ENCODE data around the gene AMD1. TPM values are rescaled to one million over a fixed set of nuclear protein-coding genes. Genes with fewer than 3 reads are reported as not detected.
"Not testable (repeated sequence)": the region's sequence is repeated elsewhere in the genome, so short reads cannot be mapped to it uniquely, and the experiment has no call there.

The AMD1 gene
- 10 to 100 TPM; 75.5 to 77.7 TPM for total RNA-seq

DNA sequence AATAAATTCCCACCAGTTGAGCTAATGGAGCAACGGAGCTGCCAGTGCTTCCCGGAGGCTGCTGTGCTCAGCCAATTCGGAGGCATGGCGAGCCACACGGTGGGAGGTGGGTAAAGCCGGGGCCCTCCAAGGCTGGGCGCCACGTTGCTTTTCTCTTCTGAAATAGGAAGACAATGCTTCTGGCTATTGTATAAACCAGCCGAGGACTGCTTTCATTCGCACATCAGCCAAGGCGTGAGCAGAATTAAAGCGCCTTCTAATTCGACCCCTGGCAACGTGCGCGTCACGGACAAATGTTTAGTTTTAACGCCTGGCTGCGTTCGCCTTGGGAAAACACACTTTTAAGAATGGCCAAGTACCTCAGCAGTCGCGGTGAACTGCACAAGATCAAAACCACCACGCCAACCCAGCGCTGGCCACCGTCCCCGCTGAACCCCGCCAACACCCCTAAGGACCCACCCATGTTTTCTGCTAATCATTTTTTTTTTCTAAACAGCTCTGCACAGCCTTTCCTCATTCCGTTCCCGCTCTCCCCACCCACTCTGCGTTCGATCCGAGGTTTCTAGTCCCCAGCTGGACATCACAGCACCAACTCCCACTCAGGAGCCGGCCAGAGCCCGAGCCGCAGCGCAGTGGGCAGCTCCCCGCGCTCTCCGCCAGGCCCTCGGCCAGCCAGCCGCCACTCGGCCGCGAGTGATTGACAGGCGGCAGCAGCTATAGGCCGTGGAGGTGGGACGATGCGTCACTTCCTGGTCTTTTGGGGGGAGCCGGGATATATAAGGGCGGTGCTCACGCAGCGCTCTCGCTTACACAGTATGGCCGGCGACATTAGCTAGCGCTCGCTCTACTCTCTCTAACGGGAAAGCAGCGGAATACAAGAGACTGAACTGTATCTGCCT lies at the start of gene AMD1:
Gene AMD1, plus strand, starts transcription at position 805 of the 899 bp plus-strand sequence. CDS start 321 bp downstream, outside the sequence.
- ATAC-seq: peak; percentile 74
- H3K27ac Mint-ChIP-seq: peak within 1 kb of the TSS; percentile 98
- peak; percentile 97 for DNase-seq
- POLR2A ChIA-PET: interaction anchor here (0.6 to 8.1 kb wide), 43 partner anchors 9 to 1492 kb away, joined by 3 to 441 read pairs (median 5); partner anchors contain the start of genes CD164, CDK19, GTF3C6 and RPF2
- H3K9me3 Mint-ChIP-seq (ENCODE audit: insufficient read depth): no peaks in the 10 kb centered on the region
- CTCF ChIA-PET: interaction anchor here (0.6 to 3.2 kb wide), 12 partner anchors 8 to 192 kb away, joined by 3 to 25 read pairs (median 3); partner anchors contain the start of genes CDK19 and GTF3C6
- H3K36me3 Mint-ChIP-seq (ENCODE audit: low read depth): peaks cover 15% of the 10 kb centered on the region
- no peaks in the 10 kb centered on the region for H3K27me3 Mint-ChIP-seq (ENCODE audit: low read depth)
- H3K4me1 Mint-ChIP-seq (ENCODE audit: low read depth): peaks cover 25% of the 10 kb centered on the region
- H3K4me3 Mint-ChIP-seq: peak within 1 kb of the TSS; percentile 95

DNA sequence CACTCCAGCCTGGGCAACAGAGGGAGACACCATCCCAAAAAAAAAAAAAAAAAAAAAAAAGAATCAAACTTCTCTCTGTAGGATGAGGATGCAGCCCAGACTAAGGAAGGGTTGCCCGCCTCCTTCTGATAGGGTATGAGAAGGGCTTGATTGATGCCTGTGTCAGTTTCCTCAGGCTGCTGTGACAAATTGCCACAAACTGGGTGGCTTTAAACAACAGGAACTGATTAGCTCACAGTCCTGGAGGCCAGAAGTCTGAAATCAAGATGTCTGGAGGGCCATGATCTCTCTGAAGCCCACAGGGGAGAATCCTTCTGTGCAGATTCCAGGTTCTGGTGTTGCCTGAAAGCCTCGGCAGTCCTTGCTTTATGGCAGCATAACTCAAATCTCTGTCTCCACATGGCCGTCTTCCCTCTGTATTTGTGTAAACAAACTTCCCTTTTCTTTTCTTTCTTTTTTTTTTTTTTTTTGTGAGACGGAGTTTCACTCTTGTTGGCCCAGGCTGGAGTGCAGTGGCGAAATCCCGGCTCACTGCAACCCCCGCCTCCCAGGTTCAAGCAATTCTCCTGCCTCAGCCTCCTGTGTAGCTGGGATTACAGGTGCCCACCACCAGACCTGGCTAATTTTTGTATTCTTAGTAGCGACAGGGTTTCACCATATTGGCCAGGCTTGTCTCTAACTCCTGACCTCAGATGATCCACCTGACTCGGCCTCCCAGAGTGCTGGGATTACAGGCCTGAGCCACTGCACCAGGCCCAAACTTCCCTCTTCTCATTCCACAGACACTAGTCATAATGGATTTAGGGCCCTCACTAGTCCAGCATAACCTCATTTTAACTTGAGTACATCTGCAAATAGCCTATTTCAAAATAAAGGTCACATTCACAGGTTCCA lies 48.1 kb upstream of the AMD1 start:
- H3K4me1 Mint-ChIP-seq (ENCODE audit: low read depth): peaks cover 6% of the 10 kb centered on the region
- POLR2A ChIA-PET: interaction anchor here (0.6 to 2.6 kb wide), 3 partner anchors 11 to 48 kb away, joined by 3 to 9 read pairs (median 7); partner anchors contain the start of genes AMD1 and CDK19

DNA sequence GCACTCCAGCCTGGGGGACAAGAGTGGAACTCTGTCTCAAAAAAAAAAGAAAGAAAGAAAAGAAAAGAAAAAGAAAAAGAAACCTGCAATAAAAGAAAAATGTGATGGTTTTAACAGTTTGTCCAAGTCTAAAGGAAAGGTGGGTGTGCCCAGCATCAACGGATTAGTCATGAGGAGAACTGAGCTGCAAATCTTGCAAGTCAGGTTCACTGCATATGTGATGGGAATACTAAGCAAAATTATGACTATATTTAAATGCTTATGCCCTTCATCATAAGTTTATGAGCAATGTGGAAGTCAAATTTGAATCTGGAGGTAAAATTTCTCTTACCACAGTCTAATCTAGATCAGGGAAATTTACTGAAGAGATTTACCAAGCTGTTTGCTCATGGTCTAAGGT lies 46.2 kb upstream of the AMD1 start:
- H3K4me1 Mint-ChIP-seq (ENCODE audit: low read depth): no peaks in the 10 kb centered on the region

More for the DNA sequence above, 48.1 kb upstream of the AMD1 start:
- Mint-ChIP-seq H3K9me3 (ENCODE audit: insufficient read depth) (no peaks in the 10 kb centered on the region), H3K36me3 (ENCODE audit: low read depth) (no peaks in the 10 kb centered on the region), H3K4me3 (no peak overlapping the region), H3K27me3 (ENCODE audit: low read depth) (peaks cover 8% of the 10 kb centered on the region), H3K27ac (no peak overlapping the region)
- ATAC-seq (no peak), DNase-seq (no peak)
- CTCF ChIA-PET: no interaction called here

DNA sequence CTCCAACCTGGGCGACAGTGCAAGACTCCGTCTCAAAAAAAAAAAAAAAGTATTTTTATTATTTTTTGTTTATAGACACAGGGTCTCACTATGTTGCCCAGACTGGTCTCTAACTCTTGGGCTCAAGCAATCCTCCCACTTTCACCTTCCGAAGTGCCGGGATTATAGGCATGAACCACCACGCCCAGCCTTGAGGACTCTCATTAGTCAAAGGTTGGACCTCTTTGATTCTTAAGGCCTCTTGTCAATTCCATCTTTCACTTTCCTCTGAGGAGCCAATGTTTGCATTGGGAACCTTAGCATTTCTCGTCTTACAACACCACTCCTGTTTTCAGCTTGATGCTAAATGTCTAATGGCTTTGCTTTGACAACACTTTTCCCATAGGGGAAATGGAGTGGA lies 43.2 kb upstream of the AMD1 start:
- no peaks in the 10 kb centered on the region for H3K9me3 Mint-ChIP-seq (ENCODE audit: insufficient read depth)
- ChIA-PET POLR2A (no interaction called here), CTCF (no interaction called here)
- H3K36me3 Mint-ChIP-seq (ENCODE audit: low read depth): no peaks in the 10 kb centered on the region
- H3K27ac Mint-ChIP-seq: no peak overlapping the region
- DNase-seq (no peak), ATAC-seq (no peak)
- no peaks in the 10 kb centered on the region for H3K4me1 Mint-ChIP-seq (ENCODE audit: low read depth)
- H3K27me3 Mint-ChIP-seq (ENCODE audit: low read depth): no peaks in the 10 kb centered on the region
- H3K4me3 Mint-ChIP-seq: no peak overlapping the region

More for the DNA sequence above, 46.2 kb upstream of the AMD1 start:
- peaks cover 8% of the 10 kb centered on the region for H3K27me3 Mint-ChIP-seq (ENCODE audit: low read depth)
- CTCF ChIA-PET: interaction anchor here (1.2 kb wide), 1 partner anchor 10 kb away, joined by 6 read pairs; no protein-coding TSS in a partner anchor
- H3K9me3 Mint-ChIP-seq (ENCODE audit: insufficient read depth): no peaks in the 10 kb centered on the region
- ATAC-seq (no peak), DNase-seq (no peak)
- no peak overlapping the region for H3K4me3 Mint-ChIP-seq
- H3K36me3 Mint-ChIP-seq (ENCODE audit: low read depth): no peaks in the 10 kb centered on the region
- POLR2A ChIA-PET: interaction anchor here (1.0 kb wide), 1 partner anchor 22 kb away, joined by 3 read pairs; no protein-coding TSS in a partner anchor
- no peak overlapping the region for H3K27ac Mint-ChIP-seq

DNA sequence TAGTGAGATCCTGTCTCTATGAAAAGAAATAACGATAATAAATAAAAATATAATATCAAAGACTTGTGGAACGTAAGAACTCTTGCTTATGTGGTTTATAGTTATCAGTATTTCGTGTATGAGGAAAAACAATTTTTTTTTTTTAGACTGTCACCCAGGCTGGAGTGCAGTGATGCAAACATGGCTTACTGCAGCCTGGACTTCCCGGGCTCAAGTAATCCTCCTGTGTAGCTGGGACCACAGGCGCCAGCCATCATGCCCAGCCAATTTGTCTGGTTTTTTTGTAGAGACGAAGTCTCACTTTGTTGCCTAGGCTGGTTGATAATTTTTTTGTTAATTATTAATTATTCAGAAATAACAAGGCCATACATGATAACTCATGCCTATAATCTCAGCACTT lies 40.8 kb upstream of the AMD1 start:
- no peaks in the 10 kb centered on the region for H3K27me3 Mint-ChIP-seq (ENCODE audit: low read depth)

DNA sequence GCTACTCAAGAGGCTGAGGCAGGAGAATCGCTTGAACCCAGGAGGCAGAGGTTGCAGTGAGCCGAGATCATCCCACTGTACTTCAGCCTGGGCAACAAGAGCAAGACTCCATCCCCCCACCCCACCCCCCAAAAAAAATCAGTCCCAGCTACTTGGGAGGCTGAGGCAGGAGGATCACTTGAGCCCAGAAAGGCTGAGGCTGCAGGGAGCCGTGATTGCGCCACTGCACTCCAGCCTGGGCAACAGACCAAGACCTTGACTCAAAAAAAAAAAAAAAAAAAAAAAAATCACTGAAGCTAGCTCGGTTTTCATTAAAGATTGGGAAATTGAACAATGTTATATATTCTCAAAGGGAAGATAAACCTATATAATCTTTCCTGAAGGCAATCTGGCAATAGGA lies 38.8 kb upstream of the AMD1 start:
- H3K9me3 Mint-ChIP-seq (ENCODE audit: insufficient read depth); POLR2A ChIA-PET; DNase-seq; ATAC-seq; H3K27ac Mint-ChIP-seq; H3K36me3 Mint-ChIP-seq (ENCODE audit: low read depth); H3K4me3 Mint-ChIP-seq; H3K4me1 Mint-ChIP-seq (ENCODE audit: low read depth); CTCF ChIA-PET; H3K27me3 Mint-ChIP-seq (ENCODE audit: low read depth): not testable (repeated sequence)

More for the DNA sequence above, 40.8 kb upstream of the AMD1 start:
- ATAC-seq (no peak), DNase-seq (no peak)
- Mint-ChIP-seq H3K4me1 (ENCODE audit: low read depth) (no peaks in the 10 kb centered on the region), H3K4me3 (no peak overlapping the region), H3K27ac (no peak overlapping the region), H3K9me3 (ENCODE audit: insufficient read depth) (no peaks in the 10 kb centered on the region), H3K36me3 (ENCODE audit: low read depth) (no peaks in the 10 kb centered on the region)
- POLR2A ChIA-PET: no interaction called here
- CTCF ChIA-PET: no interaction called here

DNA sequence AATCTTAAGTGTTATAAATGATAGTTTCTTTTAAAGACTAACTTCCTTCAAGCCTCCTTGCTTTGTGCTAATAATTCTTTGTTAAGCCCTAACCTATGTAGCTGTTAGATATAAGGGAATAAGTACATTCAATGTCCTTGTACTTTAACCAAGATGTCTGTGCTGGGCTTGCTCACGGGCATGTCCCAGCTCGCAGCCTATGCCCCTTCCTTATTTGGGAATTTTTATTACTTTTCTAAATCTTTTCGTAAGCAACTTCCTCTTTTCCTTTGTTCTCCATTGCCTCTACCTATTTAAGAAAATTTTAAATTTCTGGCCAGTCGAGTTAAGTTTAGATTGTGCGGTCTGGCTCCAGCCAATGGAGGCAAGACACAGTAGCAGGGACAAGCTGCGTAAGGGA lies 33.3 kb upstream of the AMD1 start:
- ATAC-seq: no peak
- no peaks in the 10 kb centered on the region for H3K27me3 Mint-ChIP-seq (ENCODE audit: low read depth)
- no peak for DNase-seq
- H3K36me3 Mint-ChIP-seq (ENCODE audit: low read depth): no peaks in the 10 kb centered on the region
- H3K27ac Mint-ChIP-seq: no peak overlapping the region
- H3K4me1 Mint-ChIP-seq (ENCODE audit: low read depth): no peaks in the 10 kb centered on the region
- no peak overlapping the region for H3K4me3 Mint-ChIP-seq
- POLR2A ChIA-PET: interaction anchor here (1.2 kb wide), 1 partner anchor 15 kb away, joined by 3 read pairs; no protein-coding TSS in a partner anchor
- CTCF ChIA-PET: no interaction called here
- H3K9me3 Mint-ChIP-seq (ENCODE audit: insufficient read depth): no peaks in the 10 kb centered on the region

DNA sequence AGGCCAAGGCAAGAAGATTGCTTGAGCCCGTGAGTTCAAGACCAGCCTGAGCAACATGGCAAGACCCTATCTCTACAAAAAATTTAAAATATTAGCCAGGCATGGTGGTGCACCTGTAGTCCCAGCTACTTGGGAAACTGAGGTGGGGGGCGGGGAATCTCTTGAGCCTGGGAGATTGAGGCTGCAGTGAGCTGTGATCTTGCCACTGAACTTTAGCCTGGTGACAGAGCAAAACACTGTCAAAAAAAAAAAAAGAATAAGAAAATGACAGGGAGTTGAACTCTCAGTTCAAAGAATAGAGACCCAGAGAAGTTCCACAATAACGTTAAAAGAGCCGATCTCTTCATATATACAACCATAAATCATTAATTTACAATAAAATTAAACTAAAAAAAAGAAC lies 24.8 kb upstream of the AMD1 start:
- ChIA-PET CTCF (interaction anchor here (1.2 kb wide), 1 partner anchor 29 kb away, joined by 3 read pairs; no protein-coding TSS in a partner anchor), POLR2A (interaction anchor here (1.0 kb wide), 1 partner anchor 21 kb away, joined by 3 read pairs; no protein-coding TSS in a partner anchor)
- Mint-ChIP-seq H3K9me3 (ENCODE audit: insufficient read depth) (no peaks in the 10 kb centered on the region), H3K27me3 (ENCODE audit: low read depth) (peaks cover 8% of the 10 kb centered on the region), H3K27ac (no peak overlapping the region), H3K4me3 (no peak overlapping the region), H3K4me1 (ENCODE audit: low read depth) (no peaks in the 10 kb centered on the region), H3K36me3 (ENCODE audit: low read depth) (no peaks in the 10 kb centered on the region)
- ATAC-seq (no peak), DNase-seq (no peak)

DNA sequence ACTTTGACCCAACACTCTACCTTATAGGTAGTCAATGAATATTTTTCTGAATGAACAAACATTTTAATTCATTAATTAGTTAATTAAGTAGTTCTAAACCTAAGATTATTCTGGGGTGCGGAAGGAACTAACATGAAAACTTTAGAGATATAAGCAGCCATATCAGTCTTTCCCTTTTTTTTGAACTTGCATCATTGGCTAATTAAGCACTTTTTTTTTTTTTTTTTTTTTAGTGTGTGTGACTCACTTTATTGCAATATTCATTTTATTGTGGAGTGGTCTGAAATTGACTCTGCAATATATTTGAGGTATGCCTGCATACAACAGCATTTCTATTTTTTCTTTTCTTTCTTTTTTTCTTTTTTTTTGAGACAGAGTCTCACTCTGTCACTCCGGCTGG lies 21.8 kb upstream of the AMD1 start:
- ChIA-PET CTCF (interaction anchor here (1.5 kb wide), 1 partner anchor 173 kb away, joined by 3 read pairs; no protein-coding TSS in a partner anchor), POLR2A (interaction anchor here (2.4 kb wide), 1 partner anchor 22 kb away, joined by 8 read pairs; the partner anchor contains the start of gene AMD1)
- no peaks in the 10 kb centered on the region for H3K9me3 Mint-ChIP-seq (ENCODE audit: insufficient read depth)
- ATAC-seq (no peak), DNase-seq (no peak)
- no peaks in the 10 kb centered on the region for H3K4me1 Mint-ChIP-seq (ENCODE audit: low read depth)
- H3K27ac Mint-ChIP-seq: no peak overlapping the region
- H3K27me3 Mint-ChIP-seq (ENCODE audit: low read depth): peaks cover 8% of the 10 kb centered on the region
- H3K36me3 Mint-ChIP-seq (ENCODE audit: low read depth): no peaks in the 10 kb centered on the region
- no peak overlapping the region for H3K4me3 Mint-ChIP-seq

DNA sequence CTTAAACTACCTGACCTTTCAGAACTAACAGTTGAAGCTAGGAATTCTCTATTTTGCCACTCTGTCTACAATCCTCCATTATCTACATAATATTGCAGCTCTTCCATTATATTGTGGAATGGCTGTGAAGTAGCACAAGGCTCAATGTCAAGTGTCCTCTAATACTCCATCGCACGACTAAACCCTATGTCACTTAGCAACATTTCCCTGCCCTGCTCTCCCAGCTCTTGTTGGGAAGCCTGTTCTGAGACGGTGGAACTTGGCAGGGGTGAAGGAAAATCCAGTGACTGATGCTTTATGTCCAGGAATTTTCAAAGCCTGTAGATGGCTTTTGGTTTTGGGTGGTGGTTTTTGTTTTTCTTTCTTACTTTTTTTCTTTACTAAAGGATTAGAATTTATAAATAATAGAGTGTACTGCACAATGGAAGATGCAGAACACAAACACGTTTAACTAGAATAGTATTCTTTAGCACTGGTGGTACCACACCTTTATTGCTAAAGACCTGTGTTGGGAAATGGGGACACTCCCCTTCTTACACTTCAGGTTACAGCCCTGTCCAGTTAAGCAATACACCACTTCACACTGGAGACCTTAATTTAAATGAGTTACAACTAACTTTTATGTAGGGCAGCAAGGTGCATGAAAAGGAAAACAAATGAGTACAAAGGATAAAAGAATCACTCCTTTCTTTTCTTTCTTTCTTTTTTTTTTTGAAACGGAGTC lies 20.7 kb upstream of the AMD1 start:
- no peak overlapping the region for H3K27ac Mint-ChIP-seq
- H3K36me3 Mint-ChIP-seq (ENCODE audit: low read depth): no peaks in the 10 kb centered on the region
- CTCF ChIA-PET: no interaction called here
- no peaks in the 10 kb centered on the region for H3K4me1 Mint-ChIP-seq (ENCODE audit: low read depth)
- no peak overlapping the region for H3K4me3 Mint-ChIP-seq
- ATAC-seq: no peak
- no peak for DNase-seq
- POLR2A ChIA-PET: interaction anchor here (2.4 kb wide), 1 partner anchor 21 kb away, joined by 8 read pairs; the partner anchor contains the start of gene AMD1
- H3K9me3 Mint-ChIP-seq (ENCODE audit: insufficient read depth): no peaks in the 10 kb centered on the region
- H3K27me3 Mint-ChIP-seq (ENCODE audit: low read depth): peaks cover 8% of the 10 kb centered on the region

DNA sequence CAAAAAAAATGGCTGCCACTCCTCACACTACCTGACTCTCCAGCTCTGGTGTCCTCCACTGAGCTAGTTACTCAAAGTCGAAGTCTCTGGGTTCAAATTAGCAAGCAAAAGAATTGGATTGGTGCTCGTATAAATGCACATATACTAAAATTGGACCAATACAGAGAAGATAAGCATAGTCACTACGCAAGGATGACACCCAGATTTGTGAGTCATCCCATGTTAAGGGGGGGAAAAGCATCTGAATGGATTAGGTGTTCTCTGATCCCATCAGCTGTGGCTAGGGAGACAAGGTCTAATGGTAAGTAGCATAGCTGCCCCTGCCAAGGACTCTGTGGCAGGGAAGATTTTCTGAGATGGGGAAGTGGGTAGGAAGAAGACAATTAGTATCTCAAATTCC lies 18.3 kb upstream of the AMD1 start:
- H3K4me3 Mint-ChIP-seq: no peak overlapping the region
- POLR2A ChIA-PET: interaction anchor here (1.1 to 1.4 kb wide), 2 partner anchors 14 to 41 kb away, joined by 3 to 5 read pairs; partner anchors contain the start of gene CDK19
- H3K36me3 Mint-ChIP-seq (ENCODE audit: low read depth): no peaks in the 10 kb centered on the region
- no peaks in the 10 kb centered on the region for H3K9me3 Mint-ChIP-seq (ENCODE audit: insufficient read depth)
- CTCF ChIA-PET: interaction anchor here (1.2 kb wide), 1 partner anchor 174 kb away, joined by 3 read pairs; no protein-coding TSS in a partner anchor
- H3K27me3 Mint-ChIP-seq (ENCODE audit: low read depth): peaks cover 2% of the 10 kb centered on the region
- no peak for ATAC-seq
- no peak for DNase-seq
- peaks cover 10% of the 10 kb centered on the region for H3K4me1 Mint-ChIP-seq (ENCODE audit: low read depth)
- no peak overlapping the region for H3K27ac Mint-ChIP-seq
